T47D (cell line): ENCODE results near the gene KNOP1.
"Not testable (repeated sequence)": the region's sequence is repeated elsewhere in the genome, so short reads cannot be mapped to it uniquely, and the experiment has no call there.

Experiments used
- DNase-seq, 2 experiments: peaks; one replicate each; pipeline versions ENCODE4 v3.0.0 to v3.0.0-alpha.2; 2011 to 2012; ENCODE audit warnings: low read depth in 1 of 2, low spot score in 1 of 2
- JUND ChIP-seq: IDR thresholded peaks from 2 replicates; pipeline ENCODE4 v1.6.1; 2012; ENCODE audit warnings: low read depth
- in situ Hi-C: cut with HindIII; loops from 2 replicates; pipeline ENCODE4 v1.10.0; 2016; ENCODE audit warnings: low sequenced_read_pairs, low pct_unique_long_range_greater_than_20kb

The KNOP1 gene

DNA sequence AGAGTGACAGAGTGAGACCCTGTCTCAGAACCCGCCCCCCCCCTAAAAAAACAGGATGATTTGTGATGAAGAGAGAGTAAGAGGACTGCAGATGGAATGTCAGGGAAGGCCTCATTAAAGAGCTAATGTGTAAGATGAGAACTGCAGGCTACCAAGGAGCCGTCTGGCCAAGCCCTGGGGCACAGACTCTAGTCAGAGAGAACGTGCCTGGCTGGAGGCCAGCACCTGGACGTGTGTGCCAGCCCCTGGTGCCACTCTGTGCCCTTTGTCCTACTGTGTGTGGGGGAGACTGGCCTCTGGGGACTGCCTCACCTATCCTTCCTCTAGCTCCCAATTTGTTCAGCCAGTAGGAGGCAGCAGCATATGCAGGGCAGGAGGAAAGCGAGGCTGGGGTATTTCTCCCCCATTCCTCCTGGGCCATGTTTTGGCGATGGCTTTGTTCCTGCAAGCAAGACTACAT, 37.1 kb downstream of the KNOP1 start:
- peak in 1 of 2 experiments; percentile 19 for DNase-seq
- in situ Hi-C loops = no loop called here
- no peak for TF ChIP-seq JUND

DNA sequence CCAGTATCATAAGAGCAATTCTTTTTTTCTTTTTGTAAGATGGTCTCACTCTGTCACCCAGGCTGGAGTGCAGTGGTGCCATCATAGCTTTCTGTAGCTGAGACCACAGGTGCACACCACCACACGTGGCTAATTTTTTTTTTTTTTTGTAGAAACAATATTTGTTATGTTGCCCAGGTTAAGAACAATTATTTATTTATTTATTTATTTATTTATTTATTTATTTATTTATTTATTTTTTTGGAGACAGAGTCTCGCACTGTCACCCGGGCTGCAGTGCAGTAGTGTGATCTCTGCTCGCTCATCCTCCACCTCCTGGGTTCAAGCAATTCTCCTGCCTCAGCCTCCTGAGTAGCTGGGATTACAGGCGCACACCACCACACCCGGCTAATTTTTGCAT, 38.7 kb downstream of the KNOP1 start:
- in situ Hi-C loops, DNase-seq: not testable (repeated sequence)

DNA sequence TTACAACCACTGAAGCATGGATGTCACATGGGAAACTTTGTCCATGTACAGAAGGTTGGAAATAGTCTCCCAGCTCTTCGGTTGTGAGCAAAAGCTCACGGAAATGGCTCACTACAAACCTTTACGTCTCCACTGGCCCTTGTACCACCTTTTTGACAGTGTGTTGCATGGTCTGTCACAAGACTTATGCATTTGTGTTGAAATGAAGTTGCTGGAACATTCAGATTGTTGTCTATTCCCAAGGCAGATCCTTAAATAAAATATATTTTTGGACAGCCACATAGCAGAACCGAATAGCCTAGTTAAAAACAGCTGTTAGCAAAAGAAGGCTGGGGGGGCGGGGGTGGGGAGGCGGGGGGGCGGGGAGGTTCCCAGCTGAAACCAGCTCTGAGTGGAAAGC, 39.2 kb downstream of the KNOP1 start:
- no peak for TF ChIP-seq JUND
- no peak for DNase-seq
- in situ Hi-C loops = no loop called here

DNA sequence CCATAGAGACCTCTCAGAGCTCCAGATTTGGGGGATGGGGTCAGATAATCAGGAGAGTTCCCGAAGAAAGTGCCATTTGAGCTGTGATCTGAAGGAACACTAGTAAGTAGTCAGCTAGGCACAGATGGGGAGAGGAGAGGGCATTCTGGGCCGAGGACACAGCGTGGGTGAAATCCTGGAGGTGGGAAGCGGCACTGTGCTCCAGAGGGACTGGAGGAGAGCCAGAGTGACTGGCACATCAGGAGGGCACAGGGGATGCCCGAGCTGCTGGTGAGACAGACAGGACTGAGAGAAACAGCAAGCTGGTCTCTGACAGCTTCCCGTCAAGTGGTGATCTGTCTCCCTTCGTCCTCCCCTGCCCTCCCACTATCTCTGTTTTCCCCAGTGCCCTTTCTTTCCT, 40.6 kb downstream of the KNOP1 start:
- in situ Hi-C loops = no loop called here
- no peak for DNase-seq
- TF ChIP-seq JUND = no peak

DNA sequence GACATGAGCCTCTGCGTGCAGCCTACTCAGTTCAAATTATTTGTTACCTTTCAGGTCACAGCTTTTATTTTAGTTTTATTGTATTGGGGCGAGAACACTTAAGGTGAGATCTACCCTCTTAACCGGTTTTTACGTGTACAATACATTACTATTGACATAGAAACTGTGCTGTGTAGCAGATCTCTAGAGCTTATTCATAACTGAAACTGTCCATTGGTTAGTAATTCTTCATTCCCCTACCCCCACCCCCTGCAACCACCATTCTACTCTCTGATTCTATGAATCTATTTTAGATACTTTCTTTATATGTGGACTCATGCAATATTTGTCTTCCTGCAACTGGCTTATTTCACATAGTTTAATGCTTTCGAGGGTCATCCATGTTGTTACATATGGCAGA, 43.5 kb downstream of the KNOP1 start:
- in situ Hi-C loops = no loop called here
- TF ChIP-seq JUND = no peak
- DNase-seq = no peak

DNA sequence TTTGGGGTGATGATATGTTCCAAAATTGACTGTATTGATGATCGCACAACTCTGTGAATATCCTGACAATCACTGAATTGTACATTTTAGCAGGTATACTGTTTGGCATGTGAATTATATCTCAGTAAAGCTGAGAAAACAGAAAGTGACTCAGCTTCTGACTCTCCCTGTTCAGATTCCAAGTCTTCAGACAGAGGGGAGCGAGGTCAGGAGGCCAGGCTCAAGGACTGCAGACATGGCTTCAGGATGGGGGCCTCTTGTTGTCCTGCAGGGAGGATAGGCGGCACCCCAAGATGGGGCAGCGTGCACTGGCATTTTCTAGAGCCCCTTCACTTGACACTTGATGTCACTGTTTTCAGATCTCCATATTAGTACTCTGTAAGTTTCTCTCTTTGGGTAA, 45.6 kb downstream of the KNOP1 start:
- in situ Hi-C loops = no loop called here
- no peak for TF ChIP-seq JUND
- no peak for DNase-seq

DNA sequence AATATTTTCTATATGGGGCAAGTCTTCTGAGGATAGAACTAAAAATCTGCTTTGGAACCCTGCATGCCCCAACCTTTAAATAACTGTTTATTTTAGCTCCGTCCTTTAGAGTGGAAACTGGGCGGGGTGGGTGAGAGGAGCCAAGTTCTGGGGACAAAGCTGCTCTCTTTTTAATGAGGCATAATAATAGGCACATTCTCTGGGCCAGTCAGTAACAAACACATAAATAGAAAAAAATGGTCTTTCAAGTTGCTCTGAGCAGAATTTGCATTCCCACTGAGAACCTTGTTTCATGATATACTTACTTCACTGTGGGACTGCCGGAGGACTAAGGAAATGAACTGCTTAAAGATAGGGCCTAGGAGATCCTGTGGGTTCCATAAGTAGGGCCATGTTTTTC, 51.5 kb downstream of the KNOP1 start:
- no peak for DNase-seq
- in situ Hi-C loops = no loop called here
- no peak for TF ChIP-seq JUND

DNA sequence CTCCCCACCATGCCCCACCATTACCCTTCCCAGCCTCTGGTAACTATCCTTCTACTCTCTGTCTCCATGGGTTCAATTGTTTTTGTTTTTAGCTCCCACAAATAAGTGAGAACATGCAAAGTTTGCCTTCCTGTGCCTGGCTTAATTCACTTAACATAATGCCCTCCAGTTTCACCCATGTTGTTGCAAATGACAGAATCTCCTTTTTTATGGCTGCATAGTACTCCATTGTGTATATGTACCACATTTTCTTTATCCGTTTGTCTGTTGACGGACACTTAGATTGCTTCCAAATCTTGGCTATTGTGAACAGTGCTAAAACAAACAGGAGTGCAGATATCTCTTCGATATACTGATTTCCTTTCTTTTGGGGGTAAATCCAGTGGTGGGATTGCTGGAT, 52.7 kb downstream of the KNOP1 start:
- DNase-seq, in situ Hi-C loops: not testable (repeated sequence)

DNA sequence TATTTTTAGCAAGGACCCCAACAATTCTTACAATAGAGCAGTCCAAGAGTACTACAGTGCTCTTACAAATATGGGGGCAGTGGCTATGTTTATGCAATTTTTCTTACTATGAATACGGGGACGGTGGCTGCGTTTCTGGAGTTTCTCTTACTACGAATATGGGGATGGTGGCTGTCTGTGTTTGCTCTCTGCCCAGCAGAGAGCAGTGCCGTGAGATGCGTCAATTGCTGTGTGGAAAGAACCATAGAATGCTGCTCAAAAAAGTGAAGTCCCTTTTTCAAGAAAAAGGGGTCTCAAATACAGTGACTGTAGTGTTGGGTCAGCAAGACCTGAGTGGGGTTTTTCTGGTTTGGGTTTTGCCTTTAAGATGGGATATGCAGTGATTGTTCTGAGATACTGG, 53.9 kb downstream of the KNOP1 start:
- in situ Hi-C loops = no loop called here
- no peak for DNase-seq
- TF ChIP-seq JUND = no peak

DNA sequence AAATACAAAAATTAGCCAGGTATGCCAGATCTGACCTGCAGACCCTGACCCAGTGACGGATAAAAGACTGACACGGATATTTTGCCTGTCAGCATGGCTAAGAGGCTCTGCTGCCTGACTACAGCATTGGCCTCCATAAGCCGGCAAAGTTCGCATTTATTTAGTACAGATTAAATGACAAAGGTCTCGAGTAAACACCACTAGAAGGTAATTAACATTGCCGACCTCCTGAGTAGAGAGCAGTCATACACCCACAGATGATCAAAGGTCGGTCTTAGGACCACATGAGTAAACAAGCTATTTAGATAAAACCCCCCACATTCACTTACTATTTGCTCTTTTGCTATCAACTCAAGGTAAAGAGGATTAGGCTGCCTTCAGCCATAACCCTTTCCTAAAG, 55.7 kb downstream of the KNOP1 start:
- in situ Hi-C loops = no loop called here

DNA sequence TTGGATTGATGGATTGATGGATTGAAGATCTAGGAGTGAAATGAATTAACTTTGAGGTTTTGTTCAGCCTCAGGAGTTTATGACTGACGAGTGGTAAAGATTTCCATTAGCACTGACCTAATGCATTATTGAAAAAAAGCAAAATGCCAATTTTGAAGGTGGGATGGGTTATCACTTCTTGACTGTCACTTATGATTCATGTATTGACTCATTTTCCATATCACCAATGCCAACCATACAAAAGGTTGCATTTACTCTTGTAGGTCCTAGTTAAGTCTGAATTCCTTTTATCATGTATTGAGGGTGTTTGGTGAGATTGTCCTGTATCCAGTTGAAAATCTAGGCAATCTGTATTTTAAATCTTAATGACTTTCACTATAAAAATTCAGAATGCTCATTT, 57.6 kb downstream of the KNOP1 start:
- no peak for TF ChIP-seq JUND
- no peak for DNase-seq
- in situ Hi-C loops = no loop called here

More for the DNA sequence above, 55.7 kb downstream of the KNOP1 start:
- no peak for TF ChIP-seq JUND
- DNase-seq = no peak

DNA sequence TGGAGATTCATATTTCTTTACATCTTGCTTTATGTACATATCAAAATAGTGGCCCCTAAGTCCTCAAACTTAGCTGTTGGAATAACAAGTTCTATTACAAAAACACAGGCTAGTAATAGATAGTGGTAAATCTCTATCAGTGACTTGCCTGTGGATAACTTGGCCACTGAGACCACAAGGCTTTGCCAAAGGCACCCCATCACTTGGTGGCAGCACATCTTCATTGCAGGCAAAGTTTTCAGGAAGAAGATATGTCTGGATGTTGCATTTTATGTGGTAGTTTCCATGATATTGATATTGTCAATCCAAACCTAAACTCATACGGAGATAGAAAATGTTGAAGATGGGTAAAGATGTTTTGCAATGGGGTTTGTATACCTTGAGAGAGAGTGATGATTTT, 58.5 kb downstream of the KNOP1 start:
- in situ Hi-C loops = no loop called here

DNA sequence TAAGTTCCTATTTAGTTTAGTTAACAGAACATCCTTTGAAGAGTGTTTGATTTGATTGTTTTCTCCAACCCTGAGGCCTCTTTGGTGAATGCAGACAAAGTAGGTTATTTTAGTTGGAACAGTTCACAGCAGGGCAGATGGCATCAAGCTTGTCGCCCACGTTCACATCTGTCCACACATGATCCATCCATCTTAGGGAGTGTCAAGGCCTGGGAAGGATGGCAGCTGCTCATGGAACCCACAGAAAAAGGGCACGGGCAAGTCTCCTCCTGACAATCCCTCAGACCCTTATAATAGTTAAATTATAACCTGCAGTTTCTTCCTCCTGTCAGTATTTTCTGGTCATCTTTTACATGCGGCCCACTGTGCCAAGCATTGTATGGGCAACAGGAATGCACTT, 60.2 kb downstream of the KNOP1 start:
- TF ChIP-seq JUND = no peak
- DNase-seq = no peak
- in situ Hi-C loops = no loop called here

More for the DNA sequence above, 58.5 kb downstream of the KNOP1 start:
- no peak for DNase-seq
- TF ChIP-seq JUND = no peak

DNA sequence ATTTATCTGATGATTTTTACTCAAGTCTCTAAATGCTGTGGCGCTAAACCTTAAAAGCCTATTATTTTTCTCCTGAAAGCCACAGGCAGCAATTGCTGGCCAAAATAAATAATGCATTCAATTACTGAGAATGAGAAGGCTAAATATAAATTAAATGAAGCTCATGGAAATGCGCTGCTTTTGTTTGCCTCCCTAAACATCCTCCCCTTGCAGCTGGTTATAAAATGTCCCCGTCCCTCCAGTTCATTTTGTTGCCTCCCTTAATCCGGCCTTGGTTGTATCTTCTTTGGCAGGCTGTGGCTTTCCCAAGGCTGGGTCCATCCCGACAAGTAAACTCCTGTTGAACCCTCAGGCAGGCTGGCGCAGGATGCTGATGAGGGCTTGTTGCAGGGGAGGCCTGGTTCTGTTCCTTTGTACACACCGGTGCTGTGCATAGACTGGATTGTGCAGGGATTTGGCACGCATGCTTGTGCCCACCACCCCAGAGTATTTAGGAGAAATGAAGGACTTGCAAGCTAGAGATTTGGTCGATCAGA, 62.7 kb downstream of the KNOP1 start:
- in situ Hi-C loops = no loop called here
- TF ChIP-seq JUND = no peak
- DNase-seq = no peak

DNA sequence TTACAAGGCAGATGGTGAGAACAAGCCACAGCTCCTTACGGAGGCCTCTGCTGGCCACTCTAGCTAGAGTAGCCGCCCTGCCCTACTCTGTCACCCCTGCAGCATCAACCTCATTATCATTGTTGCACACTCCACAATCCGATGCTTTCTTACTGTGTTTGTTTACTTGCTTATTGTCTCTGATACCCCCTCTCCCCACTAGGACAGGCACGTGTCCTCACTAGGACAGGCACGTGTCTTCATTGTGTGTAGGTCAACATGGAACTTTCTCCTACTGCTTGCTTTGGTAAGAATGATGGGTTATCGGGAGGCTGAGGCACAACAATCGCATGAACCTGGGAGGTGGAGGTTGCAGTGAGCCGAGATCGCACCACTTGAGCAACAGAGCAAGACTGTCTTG, 63.9 kb downstream of the KNOP1 start:
- no peak for DNase-seq
- no peak for TF ChIP-seq JUND
- in situ Hi-C loops = no loop called here
